NCI-H69 (cell line): ENCODE results near the gene ALB.
"Not testable (repeated sequence)": the region's sequence is repeated elsewhere in the genome, so short reads cannot be mapped to it uniquely, and the experiment has no call there.

Experiments
- DNase-seq: peaks from one replicate; lab custom pipeline; 2025; lab: John Stamatoyannopoulos, UW

The ALB gene

GRCh38 chr4:73404042-73404441, at the start of gene ALB:
TSS of gene ALB (plus strand) at chr4:73404287. CDS start at chr4:73404328, 41 bp downstream.
- DNase-seq, result no peak

- not testable (repeated sequence) for DNase-seq
Observed at GRCh38 chr4:73357174-73357573, 46.9 kb upstream of the ALB start.

DNA sequence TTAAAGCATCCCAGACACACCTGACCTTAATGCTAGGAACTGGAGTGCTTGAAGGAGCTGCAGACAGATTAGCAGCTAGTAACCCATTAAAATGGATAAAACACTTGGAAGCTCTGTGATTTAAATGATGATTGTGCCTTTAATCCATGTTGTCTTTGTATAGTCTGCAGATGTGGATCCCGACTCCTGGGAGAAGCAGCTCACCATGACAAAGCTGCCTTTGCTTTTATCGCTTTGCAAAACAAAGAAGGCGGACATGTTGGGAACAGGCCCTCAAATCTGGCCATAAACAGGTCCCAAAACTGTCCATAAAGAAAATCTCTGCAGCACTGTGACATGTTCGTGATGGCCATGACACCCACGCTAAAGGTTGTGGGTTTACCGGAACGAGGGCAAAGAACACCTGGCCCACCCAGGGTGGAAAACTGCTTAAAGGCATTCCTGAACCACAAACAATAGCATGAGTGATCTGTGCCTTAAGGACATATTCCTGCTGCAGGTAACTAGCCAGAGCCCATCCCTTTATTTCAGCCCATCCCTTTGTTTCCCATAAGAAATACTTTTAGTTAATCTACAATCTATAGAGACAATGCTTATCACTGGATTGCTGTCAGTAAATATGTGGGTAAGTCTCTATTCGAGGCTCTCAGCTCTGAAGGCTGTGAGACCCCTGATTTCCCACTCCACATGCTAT, 34.4 kb upstream of the ALB start:
- DNase-seq, result not testable (repeated sequence)

GRCh38 chr4:73375328-73375741, 28.8 kb upstream of the ALB start:
- DNase-seq, result no peak

GRCh38 chr4:73376251-73376650, 27.8 kb upstream of the ALB start:
- no peak for DNase-seq

DNA sequence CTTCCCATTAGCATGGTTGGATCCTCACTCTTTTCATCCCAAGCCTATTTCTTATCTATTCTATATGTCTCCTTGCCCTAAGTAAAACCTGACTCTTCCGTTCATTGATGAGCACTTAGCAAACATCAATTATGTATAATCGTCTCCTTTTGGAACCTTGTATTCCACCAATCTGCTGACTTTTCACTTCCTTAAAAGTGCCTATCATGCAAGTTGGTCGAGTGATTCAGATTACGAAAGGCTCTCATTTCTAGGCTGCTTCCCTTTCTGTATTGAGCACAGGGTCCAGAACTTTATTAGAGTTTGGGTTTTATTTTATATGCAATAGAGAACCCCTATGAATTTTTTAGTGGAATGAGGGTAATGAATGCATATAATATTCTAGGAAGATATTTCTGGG, 27.1 kb upstream of the ALB start:
- no peak for DNase-seq

- no peak for DNase-seq
Observed at GRCh38 chr4:73378887-73379286, 25.2 kb upstream of the ALB start.

DNA sequence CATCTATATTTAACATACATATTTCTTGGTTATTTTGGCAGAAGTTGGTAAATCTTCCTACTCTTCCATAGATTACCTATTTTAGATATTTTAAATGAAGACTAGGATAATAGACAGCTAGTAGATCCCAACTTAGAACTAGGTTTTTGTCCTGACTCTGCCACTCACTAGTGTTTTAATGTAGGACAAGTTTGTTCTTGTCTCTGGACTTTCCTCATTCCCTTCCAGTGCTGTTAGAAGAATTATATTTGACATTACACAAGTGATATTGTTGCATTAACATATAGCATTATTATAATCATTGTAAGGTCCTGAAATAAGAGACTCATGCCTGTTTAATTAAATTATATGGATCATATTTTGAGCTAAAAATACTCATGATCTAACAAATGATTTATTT, 24.1 kb upstream of the ALB start:
- no peak for DNase-seq

- DNase-seq, result no peak
Observed at GRCh38 chr4:73381214-73381613, 22.9 kb upstream of the ALB start.

GRCh38 chr4:73383452-73383851, 20.6 kb upstream of the ALB start:
- no peak for DNase-seq

- DNase-seq, result no peak
Observed at GRCh38 chr4:73387552-73387951, 16.5 kb upstream of the ALB start.

DNA sequence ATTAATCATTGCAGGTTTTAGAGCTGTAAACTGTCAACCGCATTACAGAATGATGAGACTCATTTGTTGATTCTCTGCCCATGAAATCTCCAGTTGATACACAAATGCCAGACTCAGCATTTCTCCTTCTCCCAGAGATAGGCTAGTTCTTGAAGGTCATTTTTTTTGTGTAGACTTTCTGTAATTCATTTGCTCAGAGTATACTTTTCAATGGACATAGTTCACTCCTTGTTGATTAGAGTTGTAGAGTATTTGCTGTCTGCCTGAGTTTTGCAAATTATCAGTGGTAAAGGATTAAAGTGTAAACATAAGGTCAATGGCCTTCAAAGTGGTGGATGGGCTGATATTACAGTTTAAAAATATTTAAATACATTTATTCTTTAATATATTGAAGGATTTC, 15.2 kb upstream of the ALB start:
- DNase-seq, result no peak

GRCh38 chr4:73389663-73390062, 14.4 kb upstream of the ALB start:
- not testable (repeated sequence) for DNase-seq

GRCh38 chr4:73391774-73392173, 12.3 kb upstream of the ALB start:
- no peak for DNase-seq

DNA sequence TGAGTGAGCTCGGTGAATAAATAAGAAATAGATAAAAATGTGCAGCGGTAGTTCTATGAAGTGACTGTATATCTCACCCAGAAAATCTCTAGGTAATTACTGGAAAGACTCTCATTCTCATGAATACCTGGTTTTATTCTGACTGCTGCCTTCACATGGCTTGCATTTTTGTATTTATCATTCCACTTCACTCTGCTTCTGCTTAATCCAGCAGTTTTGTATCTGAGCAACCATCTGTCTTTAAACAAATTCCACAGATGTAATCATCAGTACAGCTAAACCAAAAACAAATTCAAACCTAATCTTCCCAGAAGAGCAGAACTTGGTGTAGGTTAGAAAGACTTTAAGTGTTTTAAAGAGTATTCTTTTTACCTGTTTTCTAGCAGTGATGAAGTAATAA, 11.2 kb upstream of the ALB start:
- no peak for DNase-seq

DNA sequence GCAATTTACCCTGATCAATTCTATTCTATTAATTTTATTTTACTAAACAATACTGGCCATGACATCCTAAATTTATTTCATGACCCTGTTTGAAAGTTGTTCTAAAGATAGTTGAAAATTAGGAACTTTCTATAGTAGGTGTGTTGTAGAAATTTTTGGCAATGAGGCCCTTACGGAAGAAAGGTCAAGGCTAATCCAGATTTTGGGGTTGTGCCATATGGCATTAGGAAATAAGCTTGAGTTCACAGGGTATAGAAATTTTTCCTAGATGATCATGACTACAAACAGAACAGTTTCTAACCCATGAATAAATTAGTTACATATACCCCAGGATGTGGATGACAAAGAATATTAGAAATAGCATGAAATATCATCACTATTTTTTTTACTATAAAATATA, 7.8 kb upstream of the ALB start:
- no peak for DNase-seq

DNA sequence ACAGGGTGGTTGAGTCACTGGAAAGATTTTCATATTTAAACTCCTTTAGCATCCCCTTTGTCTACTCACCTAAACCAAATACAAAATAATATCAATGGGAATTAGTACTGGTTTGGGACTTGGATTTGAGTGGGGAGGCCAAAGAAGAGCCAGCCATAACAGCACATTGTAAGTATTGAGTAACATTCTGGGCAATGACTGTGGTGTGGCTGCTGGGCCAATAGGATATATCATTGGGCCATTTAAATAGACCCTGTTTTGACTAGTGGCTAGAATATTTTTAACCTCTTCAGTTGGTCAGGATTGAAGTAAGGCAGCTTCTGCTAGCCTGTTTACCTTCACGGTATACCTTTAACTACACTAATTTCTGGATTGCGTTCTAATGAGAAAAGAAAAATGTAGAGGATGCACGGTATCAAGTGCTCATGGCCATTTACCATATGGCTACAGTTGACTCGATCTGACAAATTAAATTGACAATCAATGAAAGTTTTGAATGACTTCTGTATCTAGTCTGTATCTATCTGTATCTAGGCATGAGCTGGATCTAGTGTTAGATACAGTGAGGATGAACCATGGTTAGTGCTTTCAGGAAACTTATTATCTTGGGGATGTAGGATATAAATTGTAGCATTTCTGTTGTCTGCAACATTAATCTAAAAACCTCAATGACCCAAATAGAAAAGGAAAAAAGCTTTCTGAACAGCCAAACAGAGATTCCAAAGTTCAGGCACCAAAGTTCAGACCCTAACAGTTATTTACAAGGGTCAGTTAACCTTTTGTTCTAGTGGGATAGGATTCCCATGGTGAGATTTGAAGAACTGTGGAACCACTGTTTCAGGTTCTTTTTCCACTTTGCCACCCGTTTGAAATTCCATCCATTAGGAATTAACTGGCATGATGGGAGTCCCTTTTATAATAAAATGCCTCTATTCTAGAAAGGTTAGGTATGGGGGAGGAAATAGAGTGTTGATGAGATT, 6.8 kb upstream of the ALB start:
- no peak for DNase-seq

DNA sequence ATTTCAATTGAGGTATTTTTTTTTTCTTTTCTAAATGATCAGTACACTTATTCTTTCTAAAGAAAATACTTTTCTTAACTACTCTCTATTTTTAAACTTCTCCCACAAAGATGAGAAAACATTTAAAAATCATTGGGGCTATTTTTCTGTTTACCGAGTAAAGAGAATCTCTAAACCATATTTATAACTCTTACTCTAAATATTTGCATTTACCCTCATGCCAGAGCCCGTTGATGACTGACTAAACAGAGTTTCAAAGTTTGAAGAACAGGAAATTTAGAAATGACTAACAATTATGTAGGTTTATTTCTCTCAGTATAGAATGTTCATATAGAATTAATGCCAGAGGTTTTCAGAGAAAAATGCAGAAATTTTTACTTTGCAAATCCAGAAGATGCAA, 2.7 kb upstream of the ALB start:
- DNase-seq, result no peak

- no peak for DNase-seq
Observed at GRCh38 chr4:73404457-73404856, 370 bp downstream of the ALB start.

DNA sequence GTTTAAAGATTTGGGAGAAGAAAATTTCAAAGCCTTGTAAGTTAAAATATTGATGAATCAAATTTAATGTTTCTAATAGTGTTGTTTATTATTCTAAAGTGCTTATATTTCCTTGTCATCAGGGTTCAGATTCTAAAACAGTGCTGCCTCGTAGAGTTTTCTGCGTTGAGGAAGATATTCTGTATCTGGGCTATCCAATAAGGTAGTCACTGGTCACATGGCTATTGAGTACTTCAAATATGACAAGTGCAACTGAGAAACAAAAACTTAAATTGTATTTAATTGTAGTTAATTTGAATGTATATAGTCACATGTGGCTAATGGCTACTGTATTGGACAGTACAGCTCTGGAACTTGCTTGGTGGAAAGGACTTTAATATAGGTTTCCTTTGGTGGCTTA, 1.1 kb downstream of the ALB start:
- DNase-seq, result no peak

- no peak for DNase-seq
Observed at GRCh38 chr4:73406548-73406875, 2.4 kb downstream of the ALB start.

- no peak for DNase-seq
Observed at GRCh38 chr4:73407227-73407673, 3.2 kb downstream of the ALB start.

DNA sequence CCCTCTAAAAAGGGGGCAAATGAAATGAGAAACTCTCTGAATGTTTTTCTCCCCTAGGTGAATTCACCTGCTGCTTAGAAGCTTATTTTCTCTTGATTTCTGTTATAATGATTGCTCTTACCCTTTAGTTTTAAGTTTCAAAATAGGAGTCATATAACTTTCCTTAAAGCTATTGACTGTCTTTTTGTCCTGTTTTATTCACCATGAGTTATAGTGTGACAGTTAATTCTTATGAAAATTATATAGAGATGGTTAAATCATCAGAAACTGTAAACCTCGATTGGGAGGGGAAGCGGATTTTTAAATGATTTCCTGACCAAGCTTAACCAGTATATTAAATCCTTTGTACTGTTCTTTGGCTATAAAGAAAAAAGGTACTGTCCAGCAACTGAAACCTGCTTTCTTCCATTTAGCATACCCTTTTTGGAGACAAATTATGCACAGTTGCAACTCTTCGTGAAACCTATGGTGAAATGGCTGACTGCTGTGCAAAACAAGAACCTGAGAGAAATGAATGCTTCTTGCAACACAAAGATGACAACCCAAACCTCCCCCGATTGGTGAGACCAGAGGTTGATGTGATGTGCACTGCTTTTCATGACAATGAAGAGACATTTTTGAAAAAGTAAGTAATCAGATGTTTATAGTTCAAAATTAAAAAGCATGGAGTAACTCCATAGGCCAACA, 4.2 kb downstream of the ALB start:
- DNase-seq, result no peak
